GM12892 (cell line): Measurements from ENCODE around the gene SLAMF1.
"Not testable (repeated sequence)": the region's sequence is repeated elsewhere in the genome, so short reads cannot be mapped to it uniquely, and the experiment has no call there.

Source experiments
- POLR2A ChIP-seq: IDR thresholded peaks from 2 replicates; pipeline ENCODE4 v1.6.1; 2011; ENCODE audit warnings: low read depth, low read length, control low read depth
- POLR2AphosphoS5 ChIP-seq: IDR thresholded peaks from 2 replicates; pipeline ENCODE4 v1.6.1; 2011; ENCODE audit warnings: low read depth, low read length, control low read depth
- TAF1 ChIP-seq: IDR thresholded peaks from 2 replicates; pipeline ENCODE4 v1.6.1; 2011; ENCODE audit warnings: low read depth, mild to moderate bottlenecking, control low read depth, low read length, borderline replicate concordance

DNA sequence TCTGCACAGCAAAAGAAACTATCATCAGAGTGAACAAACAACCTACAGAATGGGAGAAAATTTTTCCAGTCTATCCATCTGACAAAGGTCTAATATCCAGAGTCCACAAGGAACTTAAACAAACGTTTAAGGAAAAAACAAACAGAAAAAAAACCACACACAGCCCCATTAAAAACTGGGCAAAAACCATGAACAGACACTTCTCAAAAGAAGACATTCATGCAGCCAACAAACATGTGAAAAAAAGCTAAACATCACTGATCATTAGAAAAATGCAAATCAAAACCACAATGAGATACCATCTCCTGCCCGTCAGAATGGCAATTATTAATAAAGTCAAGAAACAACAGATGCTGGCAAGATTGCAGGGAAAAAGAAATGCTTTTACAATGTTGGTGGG, 84.1 kb downstream of the SLAMF1 start:
- TF ChIP-seq POLR2AphosphoS5, POLR2A, TAF1: not testable (repeated sequence)
